WTC11 (cell line): ENCODE data around the gene PLCG1. TPM values are rescaled to one million over a fixed set of nuclear protein-coding genes. Genes with fewer than 3 reads are reported as not detected.

Experiments
- ATAC-seq: fragments of 200-7000 bp; cut with Tn5 transposase; 2 replicates; pipeline ENCODE4 v1.10.0; 2021; ENCODE audit warnings: mild to moderate bottlenecking, moderate library complexity
- CTCF ChIA-PET: fragments of 300-600 bp; sonication (Branson Sonifier 250); formaldehyde crosslinking; loops from one replicate; lab custom pipeline; 2021; ENCODE audit warnings: antibody characterized with exemption; lab: Charles Lee
- POLR2A ChIA-PET: fragments of 350-600 bp; sonication (Branson Sonifier 250); formaldehyde crosslinking; loops from one replicate; lab custom pipeline; 2021; ENCODE audit warnings: antibody characterized with exemption; lab: Charles Lee
- DNase-seq: peaks from one replicate; pipeline ENCODE4 v3.0.0; 2021; ENCODE audit warnings: low spot score
- H3K27ac Mint-ChIP-seq: 2 replicates; pipeline ENCODE4 v1.8.0; 2021; ENCODE audit warnings: mixed read lengths
- H3K27me3 Mint-ChIP-seq: 2 replicates; pipeline ENCODE4 v1.8.0; 2021; ENCODE audit warnings: low read depth, mild to moderate bottlenecking, moderate library complexity, mixed read lengths
- H3K36me3 Mint-ChIP-seq: 2 replicates; pipeline ENCODE4 v1.8.0; 2021; ENCODE audit warnings: mixed read lengths
- H3K4me1 Mint-ChIP-seq: 2 replicates; pipeline ENCODE4 v1.8.0; 2022; ENCODE audit warnings: mixed read lengths
- H3K4me3 Mint-ChIP-seq: 2 replicates; pipeline ENCODE4 v1.8.0; 2021; ENCODE audit warnings: mild to moderate bottlenecking, moderate library complexity, mixed read lengths
- H3K9me3 Mint-ChIP-seq: 2 replicates; pipeline ENCODE4 v1.8.0; 2021; ENCODE audit warnings: mixed read lengths
- ATF1 ChIP-seq: sonication (generic); formaldehyde crosslinking; IDR thresholded peaks from 2 replicates; pipeline ENCODE4 v1.8.1; 2023; ENCODE audit warnings: mild to moderate bottlenecking, moderate library complexity, missing genetic modification reagents
- CREM ChIP-seq: sonication (generic); formaldehyde crosslinking; IDR thresholded peaks from 2 replicates; pipeline ENCODE4 v1.8.1; 2022; ENCODE audit warnings: mild to moderate bottlenecking, missing genetic modification reagents, moderate library complexity
- IRF2 ChIP-seq: sonication (generic); formaldehyde crosslinking; IDR thresholded peaks from 2 replicates; pipeline ENCODE4 v1.8.0; 2022; ENCODE audit warnings: low read depth, missing genetic modification reagents, borderline replicate concordance
- JAZF1 ChIP-seq: fragments of 250-450 bp; sonication (Bioruptor Pico); IDR thresholded peaks from 2 replicates; pipeline ENCODE4 v1.9.0; 2021; ENCODE audit warnings: moderate library complexity, mild to moderate bottlenecking, inconsistent platforms
- NFYB ChIP-seq: sonication (generic); formaldehyde crosslinking; conservative IDR thresholded peaks from 2 replicates; pipeline ENCODE4 v1.8.0; 2022; ENCODE audit warnings: low read depth, missing genetic modification reagents
- NR2C2 ChIP-seq: sonication (generic); formaldehyde crosslinking; IDR thresholded peaks from 2 replicates; pipeline ENCODE4 v1.8.0; 2022; ENCODE audit warnings: mild to moderate bottlenecking, missing genetic modification reagents
- NR3C1 ChIP-seq: sonication (generic); formaldehyde crosslinking; conservative IDR thresholded peaks from 2 replicates; pipeline ENCODE4 v1.8.1; 2023; ENCODE audit warnings: low read depth, mild to moderate bottlenecking, missing genetic modification reagents
- OVOL2 ChIP-seq: fragments of 250-450 bp; sonication (Bioruptor Pico); IDR thresholded peaks from 2 replicates; pipeline ENCODE4 v1.9.0; 2021; ENCODE audit warnings: mild to moderate bottlenecking, borderline replicate concordance
- PRRX2 ChIP-seq: fragments of 250-450 bp; sonication (Bioruptor Pico); IDR thresholded peaks from 2 replicates; pipeline ENCODE4 v1.8.0; 2021; ENCODE audit warnings: mild to moderate bottlenecking
- RELA ChIP-seq: sonication (generic); formaldehyde crosslinking; IDR thresholded peaks from 2 replicates; pipeline ENCODE4 v1.8.1; 2022; ENCODE audit warnings: missing genetic modification reagents, mild to moderate bottlenecking, borderline replicate concordance
- SOX15 ChIP-seq: fragments of 250-450 bp; sonication (Bioruptor Pico); IDR thresholded peaks from 2 replicates; pipeline ENCODE4 v1.9.0; 2021; ENCODE audit warnings: mild to moderate bottlenecking
- TP53 ChIP-seq: sonication (generic); formaldehyde crosslinking; IDR thresholded peaks from 2 replicates; pipeline ENCODE4 v1.8.1; 2023; ENCODE audit warnings: mild to moderate bottlenecking, missing genetic modification reagents
- ZNF232 ChIP-seq: sonication (generic); formaldehyde crosslinking; IDR thresholded peaks from 2 replicates; pipeline ENCODE4 v1.8.0; 2022; ENCODE audit warnings: mild to moderate bottlenecking, missing genetic modification reagents
- total RNA-seq: library from RNA; stranded (reverse); gene quantifications from 3 replicates; pipeline ENCODE4 v1.2.3, GENCODE V29; 2021
- TF ChIP-seq, protein P1 (sequence below): fragments of 250-450 bp; sonication (Bioruptor Pico); IDR thresholded peaks from 2 replicates; pipeline ENCODE4 v1.9.0; 2021; ENCODE audit warnings: mild to moderate bottlenecking, borderline replicate concordance
- TF ChIP-seq, protein P2 (sequence below): fragments of 250-450 bp; sonication (Bioruptor Pico); IDR thresholded peaks from 2 replicates; pipeline ENCODE4 v2.1.2; 2022; ENCODE audit warnings: mild to moderate bottlenecking, moderate library complexity
- TF ChIP-seq, protein P3 (sequence below): sonication (generic); formaldehyde crosslinking; conservative IDR thresholded peaks from 2 replicates; pipeline ENCODE4 v1.8.1; 2023; ENCODE audit warnings: mild to moderate bottlenecking, low read depth, missing genetic modification reagents, moderate library complexity
- TF ChIP-seq, protein P4 (sequence below): sonication (generic); formaldehyde crosslinking; IDR thresholded peaks from 2 replicates; pipeline ENCODE4 v1.8.1; 2022; ENCODE audit warnings: missing genetic modification reagents, borderline replicate concordance
- TF ChIP-seq, protein P5 (sequence below): sonication (generic); formaldehyde crosslinking; IDR thresholded peaks from 2 replicates; pipeline ENCODE4 v1.8.0; 2022; ENCODE audit warnings: mild to moderate bottlenecking, missing genetic modification reagents
- TF ChIP-seq, protein P6 (sequence below): sonication (generic); formaldehyde crosslinking; IDR thresholded peaks from 2 replicates; pipeline ENCODE4 v1.8.1; 2023; ENCODE audit warnings: mild to moderate bottlenecking, missing genetic modification reagents

Gene PLCG1
- total RNA-seq, 1 experiment from 2014 or later, result 201 TPM

DNA sequence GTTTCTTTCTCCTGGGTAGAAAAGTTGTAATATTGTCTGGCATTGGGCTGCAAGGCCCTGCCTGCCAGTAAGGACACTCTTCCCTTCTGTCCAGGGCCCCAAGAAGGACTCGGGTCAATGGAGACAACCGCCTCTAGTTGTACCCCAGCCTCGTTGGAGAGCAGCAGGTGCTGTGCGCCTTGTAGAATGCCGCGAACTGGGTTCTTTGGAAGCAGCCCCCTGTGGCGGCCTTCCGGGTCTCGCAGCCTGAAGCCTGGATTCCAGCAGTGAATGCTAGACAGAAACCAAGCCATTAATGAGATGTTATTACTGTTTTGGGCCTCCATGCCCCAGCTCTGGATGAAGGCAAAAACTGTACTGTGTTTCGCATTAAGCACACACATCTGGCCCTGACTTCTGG is 37.0 kb downstream of the PLCG1 start:
- no peaks in the 10 kb centered on the region for H3K27me3 Mint-ChIP-seq
- H3K4me3 Mint-ChIP-seq, result no peak overlapping the region
- ChIA-PET CTCF (interaction anchor here (1.2 kb wide), 1 partner anchor 166 kb away, joined by 4 read pairs; the partner anchor contains the start of gene LPIN3), POLR2A (no interaction called here)
- ATAC-seq (no peak), DNase-seq (no peak)
- H3K9me3 Mint-ChIP-seq, result no peaks in the 10 kb centered on the region
- TF ChIP-seq, protein P1, sequence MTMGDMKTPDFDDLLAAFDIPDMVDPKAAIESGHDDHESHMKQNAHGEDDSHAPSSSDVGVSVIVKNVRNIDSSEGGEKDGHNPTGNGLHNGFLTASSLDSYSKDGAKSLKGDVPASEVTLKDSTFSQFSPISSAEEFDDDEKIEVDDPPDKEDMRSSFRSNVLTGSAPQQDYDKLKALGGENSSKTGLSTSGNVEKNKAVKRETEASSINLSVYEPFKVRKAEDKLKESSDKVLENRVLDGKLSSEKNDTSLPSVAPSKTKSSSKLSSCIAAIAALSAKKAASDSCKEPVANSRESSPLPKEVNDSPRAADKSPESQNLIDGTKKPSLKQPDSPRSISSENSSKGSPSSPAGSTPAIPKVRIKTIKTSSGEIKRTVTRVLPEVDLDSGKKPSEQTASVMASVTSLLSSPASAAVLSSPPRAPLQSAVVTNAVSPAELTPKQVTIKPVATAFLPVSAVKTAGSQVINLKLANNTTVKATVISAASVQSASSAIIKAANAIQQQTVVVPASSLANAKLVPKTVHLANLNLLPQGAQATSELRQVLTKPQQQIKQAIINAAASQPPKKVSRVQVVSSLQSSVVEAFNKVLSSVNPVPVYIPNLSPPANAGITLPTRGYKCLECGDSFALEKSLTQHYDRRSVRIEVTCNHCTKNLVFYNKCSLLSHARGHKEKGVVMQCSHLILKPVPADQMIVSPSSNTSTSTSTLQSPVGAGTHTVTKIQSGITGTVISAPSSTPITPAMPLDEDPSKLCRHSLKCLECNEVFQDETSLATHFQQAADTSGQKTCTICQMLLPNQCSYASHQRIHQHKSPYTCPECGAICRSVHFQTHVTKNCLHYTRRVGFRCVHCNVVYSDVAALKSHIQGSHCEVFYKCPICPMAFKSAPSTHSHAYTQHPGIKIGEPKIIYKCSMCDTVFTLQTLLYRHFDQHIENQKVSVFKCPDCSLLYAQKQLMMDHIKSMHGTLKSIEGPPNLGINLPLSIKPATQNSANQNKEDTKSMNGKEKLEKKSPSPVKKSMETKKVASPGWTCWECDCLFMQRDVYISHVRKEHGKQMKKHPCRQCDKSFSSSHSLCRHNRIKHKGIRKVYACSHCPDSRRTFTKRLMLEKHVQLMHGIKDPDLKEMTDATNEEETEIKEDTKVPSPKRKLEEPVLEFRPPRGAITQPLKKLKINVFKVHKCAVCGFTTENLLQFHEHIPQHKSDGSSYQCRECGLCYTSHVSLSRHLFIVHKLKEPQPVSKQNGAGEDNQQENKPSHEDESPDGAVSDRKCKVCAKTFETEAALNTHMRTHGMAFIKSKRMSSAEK (CRISPR knock-in tag), result no peak
- TF ChIP-seq SOX15 (no peak), NR3C1 (CRISPR knock-in tag) (no peak), OVOL2 (CRISPR knock-in tag) (no peak)
- TF ChIP-seq, protein P2, sequence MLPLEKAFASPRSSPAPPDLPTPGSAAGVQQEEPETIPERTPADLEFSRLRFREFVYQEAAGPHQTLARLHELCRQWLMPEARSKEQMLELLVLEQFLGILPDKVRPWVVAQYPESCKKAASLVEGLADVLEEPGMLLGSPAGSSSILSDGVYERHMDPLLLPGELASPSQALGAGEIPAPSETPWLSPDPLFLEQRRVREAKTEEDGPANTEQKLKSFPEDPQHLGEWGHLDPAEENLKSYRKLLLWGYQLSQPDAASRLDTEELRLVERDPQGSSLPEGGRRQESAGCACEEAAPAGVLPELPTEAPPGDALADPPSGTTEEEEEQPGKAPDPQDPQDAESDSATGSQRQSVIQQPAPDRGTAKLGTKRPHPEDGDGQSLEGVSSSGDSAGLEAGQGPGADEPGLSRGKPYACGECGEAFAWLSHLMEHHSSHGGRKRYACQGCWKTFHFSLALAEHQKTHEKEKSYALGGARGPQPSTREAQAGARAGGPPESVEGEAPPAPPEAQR (CRISPR knock-in tag), result no peak
- TF ChIP-seq, protein P3, sequence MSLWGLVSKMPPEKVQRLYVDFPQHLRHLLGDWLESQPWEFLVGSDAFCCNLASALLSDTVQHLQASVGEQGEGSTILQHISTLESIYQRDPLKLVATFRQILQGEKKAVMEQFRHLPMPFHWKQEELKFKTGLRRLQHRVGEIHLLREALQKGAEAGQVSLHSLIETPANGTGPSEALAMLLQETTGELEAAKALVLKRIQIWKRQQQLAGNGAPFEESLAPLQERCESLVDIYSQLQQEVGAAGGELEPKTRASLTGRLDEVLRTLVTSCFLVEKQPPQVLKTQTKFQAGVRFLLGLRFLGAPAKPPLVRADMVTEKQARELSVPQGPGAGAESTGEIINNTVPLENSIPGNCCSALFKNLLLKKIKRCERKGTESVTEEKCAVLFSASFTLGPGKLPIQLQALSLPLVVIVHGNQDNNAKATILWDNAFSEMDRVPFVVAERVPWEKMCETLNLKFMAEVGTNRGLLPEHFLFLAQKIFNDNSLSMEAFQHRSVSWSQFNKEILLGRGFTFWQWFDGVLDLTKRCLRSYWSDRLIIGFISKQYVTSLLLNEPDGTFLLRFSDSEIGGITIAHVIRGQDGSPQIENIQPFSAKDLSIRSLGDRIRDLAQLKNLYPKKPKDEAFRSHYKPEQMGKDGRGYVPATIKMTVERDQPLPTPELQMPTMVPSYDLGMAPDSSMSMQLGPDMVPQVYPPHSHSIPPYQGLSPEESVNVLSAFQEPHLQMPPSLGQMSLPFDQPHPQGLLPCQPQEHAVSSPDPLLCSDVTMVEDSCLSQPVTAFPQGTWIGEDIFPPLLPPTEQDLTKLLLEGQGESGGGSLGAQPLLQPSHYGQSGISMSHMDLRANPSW (CRISPR knock-in tag), result no peak
- TF ChIP-seq, protein P4, sequence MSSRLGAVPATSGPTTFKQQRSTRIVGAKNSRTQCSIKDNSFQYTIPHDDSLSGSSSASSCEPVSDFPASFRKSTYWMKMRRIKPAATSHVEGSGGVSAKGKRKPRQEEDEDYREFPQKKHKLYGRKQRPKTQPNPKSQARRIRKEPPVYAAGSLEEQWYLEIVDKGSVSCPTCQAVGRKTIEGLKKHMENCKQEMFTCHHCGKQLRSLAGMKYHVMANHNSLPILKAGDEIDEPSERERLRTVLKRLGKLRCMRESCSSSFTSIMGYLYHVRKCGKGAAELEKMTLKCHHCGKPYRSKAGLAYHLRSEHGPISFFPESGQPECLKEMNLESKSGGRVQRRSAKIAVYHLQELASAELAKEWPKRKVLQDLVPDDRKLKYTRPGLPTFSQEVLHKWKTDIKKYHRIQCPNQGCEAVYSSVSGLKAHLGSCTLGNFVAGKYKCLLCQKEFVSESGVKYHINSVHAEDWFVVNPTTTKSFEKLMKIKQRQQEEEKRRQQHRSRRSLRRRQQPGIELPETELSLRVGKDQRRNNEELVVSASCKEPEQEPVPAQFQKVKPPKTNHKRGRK, result no peak
- H3K4me1 Mint-ChIP-seq, result peaks cover 13% of the 10 kb centered on the region
- peaks cover 61% of the 10 kb centered on the region for H3K36me3 Mint-ChIP-seq
- no peak overlapping the region for H3K27ac Mint-ChIP-seq

DNA sequence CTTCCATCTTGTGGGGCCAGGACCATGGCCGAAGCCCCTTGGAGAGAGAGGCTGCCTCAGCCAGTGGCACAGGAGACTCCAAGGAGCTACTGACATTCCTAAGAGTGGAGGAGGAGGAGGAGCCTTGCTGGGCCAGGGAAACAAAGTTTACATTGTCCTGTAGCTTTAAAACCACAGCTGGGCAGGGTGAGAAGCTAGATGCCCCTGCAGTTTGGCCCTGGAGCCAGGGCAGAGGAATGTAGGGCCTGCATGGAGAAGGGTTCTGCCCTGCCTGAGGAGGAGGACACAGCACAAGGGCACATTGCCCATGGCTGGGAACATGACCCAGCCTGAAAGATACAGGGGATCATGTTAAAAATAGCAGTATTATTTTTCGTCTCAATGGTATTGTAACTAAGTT is 37.4 kb downstream of the PLCG1 start:
- no peaks in the 10 kb centered on the region for H3K27me3 Mint-ChIP-seq
- H3K9me3 Mint-ChIP-seq, result no peaks in the 10 kb centered on the region
- no peak for TF ChIP-seq CREM
- TF ChIP-seq NR3C1 (CRISPR knock-in tag), result no peak
- no peak for TF ChIP-seq TP53 (CRISPR knock-in tag)
- TF ChIP-seq OVOL2 (CRISPR knock-in tag), result no peak
- TF ChIP-seq NFYB (CRISPR knock-in tag), result no peak
- TF ChIP-seq, protein P5, sequence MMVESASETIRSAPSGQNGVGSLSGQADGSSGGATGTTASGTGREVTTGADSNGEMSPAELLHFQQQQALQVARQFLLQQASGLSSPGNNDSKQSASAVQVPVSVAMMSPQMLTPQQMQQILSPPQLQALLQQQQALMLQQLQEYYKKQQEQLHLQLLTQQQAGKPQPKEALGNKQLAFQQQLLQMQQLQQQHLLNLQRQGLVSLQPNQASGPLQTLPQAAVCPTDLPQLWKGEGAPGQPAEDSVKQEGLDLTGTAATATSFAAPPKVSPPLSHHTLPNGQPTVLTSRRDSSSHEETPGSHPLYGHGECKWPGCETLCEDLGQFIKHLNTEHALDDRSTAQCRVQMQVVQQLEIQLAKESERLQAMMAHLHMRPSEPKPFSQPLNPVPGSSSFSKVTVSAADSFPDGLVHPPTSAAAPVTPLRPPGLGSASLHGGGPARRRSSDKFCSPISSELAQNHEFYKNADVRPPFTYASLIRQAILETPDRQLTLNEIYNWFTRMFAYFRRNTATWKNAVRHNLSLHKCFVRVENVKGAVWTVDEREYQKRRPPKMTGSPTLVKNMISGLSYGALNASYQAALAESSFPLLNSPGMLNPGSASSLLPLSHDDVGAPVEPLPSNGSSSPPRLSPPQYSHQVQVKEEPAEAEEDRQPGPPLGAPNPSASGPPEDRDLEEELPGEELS (CRISPR knock-in tag), result no peak
- TF ChIP-seq ZNF232 (CRISPR knock-in tag), result no peak
- no peak for TF ChIP-seq RELA (CRISPR knock-in tag)
- TF ChIP-seq IRF2, result no peak
- no peak for TF ChIP-seq JAZF1 (CRISPR knock-in tag)
- TF ChIP-seq PRRX2, result no peak
- TF ChIP-seq ATF1, result no peak
- TF ChIP-seq, protein P6, sequence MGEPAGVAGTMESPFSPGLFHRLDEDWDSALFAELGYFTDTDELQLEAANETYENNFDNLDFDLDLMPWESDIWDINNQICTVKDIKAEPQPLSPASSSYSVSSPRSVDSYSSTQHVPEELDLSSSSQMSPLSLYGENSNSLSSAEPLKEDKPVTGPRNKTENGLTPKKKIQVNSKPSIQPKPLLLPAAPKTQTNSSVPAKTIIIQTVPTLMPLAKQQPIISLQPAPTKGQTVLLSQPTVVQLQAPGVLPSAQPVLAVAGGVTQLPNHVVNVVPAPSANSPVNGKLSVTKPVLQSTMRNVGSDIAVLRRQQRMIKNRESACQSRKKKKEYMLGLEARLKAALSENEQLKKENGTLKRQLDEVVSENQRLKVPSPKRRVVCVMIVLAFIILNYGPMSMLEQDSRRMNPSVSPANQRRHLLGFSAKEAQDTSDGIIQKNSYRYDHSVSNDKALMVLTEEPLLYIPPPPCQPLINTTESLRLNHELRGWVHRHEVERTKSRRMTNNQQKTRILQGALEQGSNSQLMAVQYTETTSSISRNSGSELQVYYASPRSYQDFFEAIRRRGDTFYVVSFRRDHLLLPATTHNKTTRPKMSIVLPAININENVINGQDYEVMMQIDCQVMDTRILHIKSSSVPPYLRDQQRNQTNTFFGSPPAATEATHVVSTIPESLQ (CRISPR knock-in tag), result no peak
- no peak for TF ChIP-seq NR2C2
- peaks cover 57% of the 10 kb centered on the region for H3K36me3 Mint-ChIP-seq
- ATAC-seq (no peak), DNase-seq (peak; percentile 2)
- H3K27ac Mint-ChIP-seq, result no peak overlapping the region
- H3K4me1 Mint-ChIP-seq, result peaks cover 13% of the 10 kb centered on the region
- POLR2A ChIA-PET, result no interaction called here
- CTCF ChIA-PET, result interaction anchor here (1.2 kb wide), 1 partner anchor 166 kb away, joined by 4 read pairs; the partner anchor contains the start of gene LPIN3
- no peak overlapping the region for H3K4me3 Mint-ChIP-seq
